IMR-90 (cell line): ENCODE measurements around the gene MARVELD3. TPM values are rescaled to one million over a fixed set of nuclear protein-coding genes. Genes with fewer than 3 reads are reported as not detected.

Experiments
- ATAC-seq: fragments of 200-7000 bp; cut with Tn5 transposase; 2 replicates; pipeline ENCODE4 v1.9.1; 2020; ENCODE audit warnings: low read depth, mild to moderate bottlenecking, moderate library complexity
- BruUV-seq: library from RNA; stranded (reverse); fragments of 400-500 nt; replicated peaks from 2 replicates; lab custom pipeline; 2021; lab: Mats Ljungman, UMichigan
- CTCF ChIA-PET: fragments of 300-600 bp; formaldehyde crosslinking; extraction: SDS; loops from one replicate; lab custom pipeline; 2021; ENCODE audit warnings: antibody characterized with exemption; lab: Yijun Ruan, JAX
- POLR2A ChIA-PET: fragments of 300-600 bp; sonication (Branson Sonifier 250); formaldehyde crosslinking; loops from one replicate; lab custom pipeline; 2022; ENCODE audit warnings: antibody characterized with exemption; ENCODE audit not compliant: unreplicated experiment; lab: Charles Lee
- DNase-seq: peaks from one replicate; pipeline ENCODE4 v3.0.0; 2013
- H2AFZ ChIP-seq: replicated peaks from 2 replicates; pipeline ENCODE3; 2013; ENCODE audit warnings: low read length, mild to moderate bottlenecking; ENCODE audit not compliant: poor library complexity
- H2AK5ac ChIP-seq: 2 replicates; pipeline ENCODE4 v1.6.1; 2013; ENCODE audit warnings: low read depth, low read length, inconsistent platforms
- H2AK9ac ChIP-seq: replicated peaks from 2 replicates; pipeline ENCODE3; 2013; ENCODE audit warnings: mild to moderate bottlenecking, low read depth, low read length, moderate library complexity; ENCODE audit not compliant: poor library complexity
- H2BK120ac ChIP-seq: 2 replicates; pipeline ENCODE4 v1.6.1; 2013; ENCODE audit warnings: low read depth, low read length, inconsistent platforms
- H2BK15ac ChIP-seq: 3 replicates; pipeline ENCODE4 v1.6.1; 2013; ENCODE audit warnings: low read depth, low read length, inconsistent platforms
- H2BK20ac ChIP-seq: 2 replicates; pipeline ENCODE4 v1.6.1; 2013; ENCODE audit warnings: low read depth, mild to moderate bottlenecking, inconsistent platforms, low read length, moderate library complexity
- H2BK5ac ChIP-seq: 2 replicates; pipeline ENCODE4 v1.6.1; 2013; ENCODE audit warnings: mild to moderate bottlenecking, low read depth, low read length, inconsistent platforms; ENCODE audit not compliant: poor library complexity, severe bottlenecking
- H3K14ac ChIP-seq: replicated peaks from 2 replicates; pipeline ENCODE4 v1.6.1; 2013; ENCODE audit warnings: low read depth, low read length, inconsistent platforms
- H3K18ac ChIP-seq: 2 replicates; pipeline ENCODE4 v1.6.1; 2013; ENCODE audit warnings: low read depth, low read length, control low read depth
- H3K23ac ChIP-seq: 2 replicates; pipeline ENCODE4 v1.6.1; 2013; ENCODE audit warnings: low read depth, low read length, inconsistent platforms
- H3K27ac ChIP-seq: 2 replicates; pipeline ENCODE4 v1.5.1; 2013; ENCODE audit warnings: mild to moderate bottlenecking, control low read depth, low read length; ENCODE audit not compliant: insufficient read depth
- H3K27me3 ChIP-seq: 2 replicates; pipeline ENCODE4 v1.6.1; 2013; ENCODE audit warnings: low read length; ENCODE audit not compliant: control insufficient read depth, insufficient read depth
- H3K36me3 ChIP-seq: 2 replicates; pipeline ENCODE4 v1.6.1; 2013; ENCODE audit warnings: low read length, mixed read lengths; ENCODE audit not compliant: control insufficient read depth, insufficient read depth
- H3K4ac ChIP-seq: 2 replicates; pipeline ENCODE4 v1.6.1; 2013; ENCODE audit warnings: low read depth, low read length, inconsistent platforms
- H3K4me1 ChIP-seq: 2 replicates; pipeline ENCODE4 v1.6.1; 2013; ENCODE audit warnings: low read length, mixed read lengths; ENCODE audit not compliant: control insufficient read depth, insufficient read depth
- H3K4me2 ChIP-seq: 2 replicates; pipeline ENCODE4 v1.6.1; 2013; ENCODE audit warnings: low read depth, mild to moderate bottlenecking, control low read depth, low read length, moderate library complexity
- H3K4me3 ChIP-seq: 2 replicates; pipeline ENCODE4 v1.5.1; 2013; ENCODE audit warnings: low read depth, mild to moderate bottlenecking, control low read depth, low read length, moderate library complexity; ENCODE audit not compliant: insufficient read depth
- H3K56ac ChIP-seq: 2 replicates; pipeline ENCODE4 v1.6.1; 2013; ENCODE audit warnings: low read length, inconsistent platforms; ENCODE audit not compliant: insufficient read depth; ENCODE audit errors: extremely low read depth
- H3K79me1 ChIP-seq, 2 experiments: 2 replicates each; pipeline ENCODE4 v1.6.1; 2013; ENCODE audit warnings: low read length in 2 of 2, inconsistent platforms in 1 of 2, low read depth in 1 of 2
- H3K9ac ChIP-seq: 2 replicates; pipeline ENCODE4 v1.6.1; 2013; ENCODE audit warnings: low read depth, low read length, control low read depth
- H3K9me1 ChIP-seq: 2 replicates; pipeline ENCODE4 v1.6.1; 2013; ENCODE audit warnings: low read length, inconsistent platforms; ENCODE audit not compliant: insufficient read depth
- H3K9me3 ChIP-seq: 2 replicates; pipeline ENCODE4 v1.6.1; 2013; ENCODE audit warnings: low read length; ENCODE audit not compliant: control insufficient read depth, insufficient read depth
- H4K20me1 ChIP-seq: 2 replicates; pipeline ENCODE4 v1.6.1; 2013; ENCODE audit warnings: low read length, inconsistent platforms; ENCODE audit not compliant: insufficient read depth
- H4K5ac ChIP-seq: 2 replicates; pipeline ENCODE4 v1.6.1; 2013; ENCODE audit warnings: mild to moderate bottlenecking, low read depth, low read length, control low read depth
- H4K8ac ChIP-seq, 2 experiments: 2 replicates each; pipeline ENCODE4 v1.6.1; 2013; ENCODE audit warnings: low read depth in 2 of 2, low read length in 2 of 2, control low read depth in 1 of 2, inconsistent platforms in 1 of 2
- H4K91ac ChIP-seq: 2 replicates; pipeline ENCODE4 v1.6.1; 2013; ENCODE audit warnings: low read depth, low read length, inconsistent platforms; ENCODE audit not compliant: insufficient read depth
- BHLHE40 ChIP-seq: fragments of 150-350 bp; IDR thresholded peaks from 2 replicates; pipeline ENCODE4 v1.6.1; 2016; ENCODE audit warnings: mild to moderate bottlenecking, low read depth, low read length
- CEBPB ChIP-seq: IDR thresholded peaks from 2 replicates; pipeline ENCODE4 v1.6.1; 2012; ENCODE audit warnings: low read depth, low read length, improper control_type of control experiment
- CHD1 ChIP-seq: IDR thresholded peaks from 2 replicates; pipeline ENCODE4 v1.6.1; 2012; ENCODE audit warnings: low read depth, low read length, improper control_type of control experiment
- CTCF ChIP-seq: conservative IDR thresholded peaks from 2 replicates; pipeline ENCODE4 v1.5.1; 2012; ENCODE audit warnings: mild to moderate bottlenecking, low read depth, low read length, improper control_type of control experiment
- ELK1 ChIP-seq: fragments of 150-350 bp; IDR thresholded peaks from 2 replicates; pipeline ENCODE4 v1.6.1; 2016; ENCODE audit warnings: low read depth, mild to moderate bottlenecking, low read length, moderate library complexity, borderline replicate concordance
- FOS ChIP-seq: fragments of 150-350 bp; IDR thresholded peaks from 2 replicates; pipeline ENCODE4 v1.6.1; 2016; ENCODE audit warnings: low read depth, low read length
- MAFK ChIP-seq: IDR thresholded peaks from 2 replicates; pipeline ENCODE4 v1.6.1; 2012; ENCODE audit warnings: low read depth, low read length, improper control_type of control experiment
- MAZ ChIP-seq: IDR thresholded peaks from 2 replicates; pipeline ENCODE4 v1.6.1; 2012; ENCODE audit warnings: low read depth, mild to moderate bottlenecking, low read length, improper control_type of control experiment, moderate library complexity, borderline replicate concordance
- MXI1 ChIP-seq: IDR thresholded peaks from 2 replicates; pipeline ENCODE4 v1.6.1; 2012; ENCODE audit warnings: low read depth, mild to moderate bottlenecking, low read length, moderate library complexity, borderline replicate concordance
- NFE2L2 ChIP-seq: fragments of 150-350 bp; IDR thresholded peaks from 2 replicates; pipeline ENCODE4 v1.6.1; 2016; ENCODE audit warnings: low read depth, mild to moderate bottlenecking, low read length
- POLR2A ChIP-seq: IDR thresholded peaks from 2 replicates; pipeline ENCODE4 v1.6.1; 2012; ENCODE audit warnings: mild to moderate bottlenecking, low read depth, low read length
- RAD21 ChIP-seq: IDR thresholded peaks from 2 replicates; pipeline ENCODE4 v1.6.1; 2012; ENCODE audit warnings: low read length, improper control_type of control experiment
- RCOR1 ChIP-seq: IDR thresholded peaks from 2 replicates; pipeline ENCODE4 v1.6.1; 2012; ENCODE audit warnings: mild to moderate bottlenecking, low read length, improper control_type of control experiment; ENCODE audit not compliant: insufficient replicate concordance
- RFX5 ChIP-seq: IDR thresholded peaks from 2 replicates; pipeline ENCODE4 v1.8.0; 2012; ENCODE audit warnings: low read depth, mild to moderate bottlenecking, low read length, moderate library complexity
- SMC3 ChIP-seq: fragments of 150-350 bp; IDR thresholded peaks from 2 replicates; pipeline ENCODE4 v1.6.1; 2016; ENCODE audit warnings: low read depth, mild to moderate bottlenecking, antibody characterized with exemption, low read length, moderate library complexity
- USF2 ChIP-seq: fragments of 150-350 bp; IDR thresholded peaks from 2 replicates; pipeline ENCODE4 v1.6.1; 2017; ENCODE audit warnings: mild to moderate bottlenecking, antibody characterized with exemption, low read length, low read depth
- WGBS, 2 experiments: methylation state at CpG; one replicate each; pipeline versions ENCODE4 v1.1.5 to v1.1.7; 2013; ENCODE audit warnings: missing lambda C conversion rate in 2 of 2; ENCODE audit not compliant: insufficient read length in 1 of 2; ENCODE audit errors: extremely low coverage in 2 of 2; 5-methylcytosine and 5-hydroxymethylcytosine counted together
- dilution Hi-C: fragments of 300-500 bp; cut with HindIII; formaldehyde crosslinking; loops from one replicate; pipeline ENCODE4 v1.14.3; 2018; ENCODE audit warnings: low sequenced_read_pairs; ENCODE audit not compliant: unreplicated experiment
- in situ Hi-C: fragments of 300-500 bp; cut with MboI; formaldehyde crosslinking; loops from 3 replicates; pipeline ENCODE4 v1.14.3; 2019; ENCODE audit warnings: low sequenced_read_pairs, inconsistent platforms, mixed read lengths
- intact Hi-C: fragments of 100-400 bp; cut with micrococcal nuclease; formaldehyde crosslinking; loops from 2 replicates; pipeline ENCODE4 v1.10.0; 2022
- polyA plus RNA-seq, 3 experiments: library from polyadenylated mRNA; depleted of rRNA; stranded (reverse); fragments of >200 nt; gene quantifications; 2 replicates each; pipeline ENCODE4 v1.2.3, GENCODE V29; 2012; ENCODE audit warnings: low replicate concordance in 1 of 3
- total RNA-seq: library from RNA; depleted of rRNA; stranded (reverse); fragments of >200 nt; gene quantifications from 2 replicates; pipeline ENCODE4 v1.2.3, GENCODE V29; 2012

The MARVELD3 gene
- total and polyA plus RNA-seq, 2 of the 4 experiments (the other 2 are of a cell fraction): not detected

GRCh38 chr16:71627731-71628181 lies 1.8 kb downstream of the MARVELD3 start:
- Histone ChIP-seq H3K79me1 (no peaks in the 10 kb centered on the region), H2BK120ac (no peak overlapping the region), H4K91ac (no peak overlapping the region), H3K9me3 (peaks cover 3% of the 10 kb centered on the region; the same call in 1 of the 2 replicates), H3K4me1 (peaks cover 3% of the 10 kb centered on the region; the same call in 1 of the 2 replicates), H3K18ac (no peak overlapping the region), H3K27me3 (peaks cover 38% of the 10 kb centered on the region), H2BK15ac (no peak overlapping the region), H2AFZ (no peak overlapping the region), H2AK9ac (no peak overlapping the region), H3K23ac (no peak overlapping the region), H3K9me1 (no peaks in the 10 kb centered on the region), H4K20me1 (no peaks in the 10 kb centered on the region), H2AK5ac (no peak overlapping the region), H3K9ac (no peak overlapping the region), H4K8ac (no peak overlapping the region), H2BK20ac (no peak overlapping the region), H3K4ac (no peak overlapping the region), H3K56ac (no peak overlapping the region), H3K14ac (no peak overlapping the region), H4K5ac (no peak overlapping the region), H3K4me2 (no peak overlapping the region), H3K36me3 (no peaks in the 10 kb centered on the region), H2BK5ac (no peak overlapping the region), H3K27ac (no peak overlapping the region), H3K4me3 (no peak overlapping the region)
- ChIA-PET CTCF (no interaction called here), POLR2A (interaction anchor here (0.5 kb wide), 1 partner anchor 19 kb away, joined by 3 read pairs; no protein-coding TSS in a partner anchor)
- 13% methylated on average over 2 of the region's 7 CpGs; no CpG with 5 or more reads in 1 of the 2 experiments for WGBS, 2 experiments
- no TSS peak for BruUV-seq
- dilution Hi-C loops: no loop called here
- intact Hi-C loops: no loop called here
- in situ Hi-C loops: no loop called here
- TF ChIP-seq MXI1: no peak
- TF ChIP-seq BHLHE40: no peak
- TF ChIP-seq CEBPB: no peak
- no peak for TF ChIP-seq SMC3
- TF ChIP-seq MAFK: no peak
- TF ChIP-seq RCOR1: no peak
- TF ChIP-seq USF2: no peak
- TF ChIP-seq POLR2A: no peak
- no peak for TF ChIP-seq FOS
- no peak for TF ChIP-seq RAD21
- no peak for TF ChIP-seq CTCF
- TF ChIP-seq MAZ: no peak
- no peak for TF ChIP-seq ELK1
- no peak for TF ChIP-seq CHD1
- no peak for TF ChIP-seq RFX5
- no peak for TF ChIP-seq NFE2L2
- no peak for DNase-seq
- peak; percentile 30; the same call in 1 of the 2 replicates for ATAC-seq
